NCI-H2107 treated with DMSO at 0.1 percent for 48 hours (cell line): ENCODE measurements around the gene PLPP4.

Experiments used
- DNase-seq: peaks from one replicate; lab custom pipeline; 2025; ENCODE audit not compliant: unreplicated experiment; lab: John Stamatoyannopoulos, UW

Gene PLPP4

GRCh38 chr10:120573355-120573754 is 116.3 kb downstream of the PLPP4 start:
- no peak for DNase-seq

GRCh38 chr10:120574981-120575380 is 118.0 kb downstream of the PLPP4 start:
- no peak for DNase-seq

- DNase-seq, result no peak
Observed at GRCh38 chr10:120575411-120575810, 118.4 kb downstream of the PLPP4 start.

- no peak for DNase-seq
Observed at GRCh38 chr10:120578134-120578533, 121.1 kb downstream of the PLPP4 start.

- no peak for DNase-seq
Observed at GRCh38 chr10:120578890-120579289, 121.9 kb downstream of the PLPP4 start.

GRCh38 chr10:120580918-120581895 is 124.2 kb downstream of the PLPP4 start:
- DNase-seq, result no peak

GRCh38 chr10:120582753-120583152 is 125.7 kb downstream of the PLPP4 start:
- DNase-seq, result no peak

- DNase-seq, result no peak
Observed at GRCh38 chr10:120583424-120584108, 126.5 kb downstream of the PLPP4 start.

- no peak for DNase-seq
Observed at GRCh38 chr10:120584786-120585185, 127.8 kb downstream of the PLPP4 start.

GRCh38 chr10:120586471-120586872 is 129.4 kb downstream of the PLPP4 start:
- DNase-seq, result no peak

GRCh38 chr10:120587061-120587460 is 130.0 kb downstream of the PLPP4 start:
- DNase-seq, result no peak

- no peak for DNase-seq
Observed at GRCh38 chr10:120588311-120588710, 131.3 kb downstream of the PLPP4 start.

GRCh38 chr10:120593693-120594092 is 136.7 kb downstream of the PLPP4 start:
- no peak for DNase-seq

- DNase-seq, result no peak
Observed at GRCh38 chr10:120597902-120598301, 140.9 kb downstream of the PLPP4 start.

- no peak for DNase-seq
Observed at GRCh38 chr10:120598386-120598785, 141.4 kb downstream of the PLPP4 start.

GRCh38 chr10:120599200-120599724 is 142.2 kb downstream of the PLPP4 start:
- no peak for DNase-seq

- DNase-seq, result no peak
Observed at GRCh38 chr10:120600871-120601649, 144.0 kb downstream of the PLPP4 start.

- no peak for DNase-seq
Observed at GRCh38 chr10:120601999-120602398, 145.0 kb downstream of the PLPP4 start.

- DNase-seq, result no peak
Observed at GRCh38 chr10:120605410-120605809, 148.4 kb downstream of the PLPP4 start.

- no peak for DNase-seq
Observed at GRCh38 chr10:120606051-120606764, 149.2 kb downstream of the PLPP4 start.
